NT2/D1 (cell line): ENCODE data around the gene RGS17.

Source experiments
- SUZ12 ChIP-seq: IDR thresholded peaks from 2 replicates; pipeline ENCODE4 v1.6.1; 2011; ENCODE audit not compliant: insufficient read length, insufficient read depth; ENCODE audit errors: extremely low read depth
- YY1 ChIP-seq: IDR thresholded peaks from 2 replicates; pipeline ENCODE4 v1.6.1; 2011; ENCODE audit not compliant: insufficient read length, insufficient read depth

DNA sequence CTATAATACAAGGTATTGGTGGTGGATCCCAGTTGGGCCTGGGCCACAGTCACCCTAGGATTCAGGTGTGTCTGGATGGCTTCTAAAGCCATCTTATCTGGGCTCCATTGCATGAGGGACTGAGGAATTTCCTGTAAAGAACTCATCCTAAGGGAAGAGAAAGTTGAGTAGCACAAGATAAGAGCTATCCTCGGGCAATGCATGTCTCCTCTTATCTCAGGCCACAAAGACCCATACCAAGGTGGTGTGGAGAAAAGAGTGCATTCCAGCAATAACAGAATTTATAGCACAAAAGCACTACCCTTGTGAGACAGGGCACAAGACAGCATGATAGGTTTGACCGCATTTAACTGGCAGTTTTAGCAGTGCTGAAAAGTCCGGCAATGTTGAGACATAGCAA is 114.2 kb downstream of the RGS17 start:
- TF ChIP-seq YY1 (no peak), SUZ12 (no peak)
